GM20431 (cell line): ENCODE data around the gene ICE1.
"Not testable (repeated sequence)": the region's sequence is repeated elsewhere in the genome, so short reads cannot be mapped to it uniquely, and the experiment has no call there.

Source experiments
- in situ Hi-C: fragments of 300-500 bp; cut with MseI, MboI; formaldehyde crosslinking; loops from one replicate; pipeline ENCODE4 v1.15.0; 2020; ENCODE audit warnings: low sequenced_read_pairs; ENCODE audit not compliant: unreplicated experiment

ICE1 gene

GRCh38 chr5:5481633-5482032, 59.2 kb downstream of the ICE1 start:
- in situ Hi-C loops = no loop called here

- in situ Hi-C loops = no loop called here
Observed at GRCh38 chr5:5483350-5483749, 60.9 kb downstream of the ICE1 start.

DNA sequence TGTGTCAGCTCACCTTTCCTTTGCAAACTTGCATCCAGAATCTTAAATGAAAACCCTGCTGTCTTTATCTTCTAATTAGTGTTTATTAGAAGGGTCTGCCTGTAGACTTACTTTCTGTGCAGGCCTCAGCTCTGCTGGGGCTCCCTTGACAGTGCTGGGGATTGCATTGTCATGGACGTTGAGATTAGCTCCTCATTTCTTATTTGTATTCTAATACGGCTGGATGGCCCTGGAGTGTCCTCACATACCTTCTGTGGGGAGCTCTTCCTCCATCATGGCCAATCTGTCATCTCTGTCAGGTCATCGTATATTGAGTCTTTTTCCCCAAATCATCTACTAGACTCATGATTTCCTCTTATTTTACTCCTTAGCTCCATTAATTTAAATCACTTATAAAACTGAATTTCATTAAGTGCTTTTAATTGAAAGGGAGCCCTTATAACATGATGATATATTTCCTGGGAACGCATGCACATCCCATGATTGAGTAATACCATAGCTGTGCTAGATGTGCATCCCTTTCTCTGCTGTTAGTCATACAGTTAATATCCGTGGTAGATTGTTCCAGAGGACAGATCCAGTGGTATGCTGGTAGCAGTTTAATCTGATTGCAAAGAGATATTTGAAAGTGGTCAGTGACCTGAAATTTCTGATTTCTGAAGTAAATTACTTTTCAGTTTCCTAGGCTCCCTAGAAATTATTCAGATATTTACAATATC, 61.6 kb downstream of the ICE1 start:
- in situ Hi-C loops = no loop called here

DNA sequence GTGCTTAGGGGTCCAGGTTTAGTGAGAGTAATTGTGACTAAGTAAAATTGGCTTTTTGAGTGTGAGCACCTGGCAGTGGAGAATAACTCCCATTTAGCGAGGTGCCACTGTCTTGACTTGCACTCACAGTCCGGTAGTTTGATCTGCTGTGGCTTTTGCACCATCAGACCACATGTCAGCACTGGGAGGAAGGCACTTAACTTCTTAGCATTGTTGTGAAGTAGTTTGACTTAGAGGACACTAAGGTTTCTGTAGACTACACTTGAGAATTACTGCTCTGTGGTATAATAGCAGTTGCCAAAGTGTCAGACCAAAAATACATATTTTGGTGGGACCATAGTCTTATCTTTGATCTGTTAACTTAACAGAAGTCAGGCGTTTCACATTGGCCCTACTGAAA, 63.6 kb downstream of the ICE1 start:
- in situ Hi-C loops = no loop called here

GRCh38 chr5:5487585-5488360, 65.3 kb downstream of the ICE1 start:
- in situ Hi-C loops = no loop called here

- in situ Hi-C loops = no loop called here
Observed at GRCh38 chr5:5490774-5491347, 68.4 kb downstream of the ICE1 start.

GRCh38 chr5:5492087-5492933, 69.8 kb downstream of the ICE1 start:
- in situ Hi-C loops = no loop called here

DNA sequence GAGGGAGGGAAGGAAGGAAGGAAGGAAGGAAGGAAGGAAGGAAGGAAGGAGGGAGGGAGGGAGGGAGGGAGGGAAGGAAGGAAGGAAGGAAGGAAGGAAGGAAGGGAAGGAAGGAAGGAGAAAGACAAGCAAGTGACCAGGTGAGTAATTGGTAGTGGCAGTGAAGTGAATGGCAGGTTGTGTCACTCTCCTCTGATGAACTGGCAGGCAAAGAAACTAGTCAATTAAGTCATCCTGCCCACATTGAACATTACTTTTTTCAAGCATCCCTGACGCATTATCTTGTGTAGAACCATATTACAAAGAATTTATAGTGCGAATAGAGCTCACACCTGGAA, 70.4 kb downstream of the ICE1 start:
- in situ Hi-C loops = not testable (repeated sequence)

GRCh38 chr5:5494489-5495402, 72.3 kb downstream of the ICE1 start:
- in situ Hi-C loops = no loop called here

DNA sequence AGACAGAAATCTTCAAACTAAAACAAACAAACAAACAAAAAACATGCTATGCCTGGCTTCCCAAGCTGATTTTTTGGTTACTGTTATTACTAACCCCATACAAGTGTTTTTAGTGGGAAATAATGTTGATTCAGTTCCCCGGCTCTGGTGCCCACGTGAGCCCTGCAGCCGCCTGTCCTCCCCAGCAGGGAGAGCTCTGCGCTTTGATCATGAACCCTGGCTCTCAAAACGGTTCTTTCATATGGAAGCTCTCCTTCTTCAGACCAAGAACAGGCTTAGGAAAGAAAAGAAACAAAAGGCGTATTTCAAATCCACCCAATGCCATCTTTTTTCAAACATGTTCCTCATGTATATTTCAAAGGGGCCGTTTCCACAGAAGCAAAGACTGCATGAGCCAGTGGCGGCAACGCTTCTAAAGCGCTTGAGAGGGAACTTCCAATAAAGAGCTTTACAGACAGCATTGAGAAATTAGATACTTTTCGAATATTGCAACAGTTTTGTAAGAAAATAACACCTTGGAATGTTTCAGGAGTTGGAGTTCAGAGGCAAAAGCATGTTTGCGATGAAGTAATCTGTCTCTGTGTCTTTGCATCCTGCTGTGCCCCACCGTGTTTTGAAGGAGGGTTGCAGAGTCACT, 74.8 kb downstream of the ICE1 start:
- in situ Hi-C loops = no loop called here

DNA sequence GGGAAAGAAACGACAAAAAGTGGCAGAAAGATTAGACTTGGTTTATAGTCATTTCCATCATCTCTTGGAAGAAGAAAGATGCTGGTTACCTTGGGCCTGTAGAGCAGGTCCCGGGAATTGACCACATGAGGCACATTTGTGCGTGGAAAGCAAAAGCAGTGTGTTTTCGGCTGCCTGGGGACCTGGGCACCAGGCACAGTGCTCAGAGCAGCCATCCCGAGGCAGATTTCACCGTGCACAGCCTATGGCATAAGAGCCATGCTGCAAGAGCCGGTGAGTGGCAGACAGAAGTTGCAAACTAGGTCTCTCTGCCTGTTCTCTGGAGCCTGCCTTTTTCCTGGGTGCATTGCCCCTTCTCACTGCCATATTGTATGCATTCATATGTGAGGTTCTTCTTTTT, 77.0 kb downstream of the ICE1 start:
- in situ Hi-C loops = no loop called here

DNA sequence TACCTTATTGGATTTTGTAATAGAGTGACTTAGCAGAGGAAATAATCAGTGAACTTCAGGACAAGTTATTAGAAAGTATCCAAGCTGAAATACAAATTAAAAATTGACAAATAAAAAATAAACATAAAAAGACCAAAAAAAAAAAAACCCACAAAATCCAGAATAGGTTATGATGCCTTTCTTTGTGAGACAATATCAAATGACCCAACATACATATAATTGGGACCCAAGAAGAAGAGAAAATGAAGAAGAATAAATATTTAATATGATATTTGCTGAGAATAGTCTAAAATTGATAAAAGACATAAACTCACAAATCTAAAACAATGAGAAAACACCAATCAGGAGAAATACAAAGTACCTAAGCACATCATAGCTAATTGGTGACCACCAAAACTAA, 81.8 kb downstream of the ICE1 start:
- in situ Hi-C loops = no loop called here

DNA sequence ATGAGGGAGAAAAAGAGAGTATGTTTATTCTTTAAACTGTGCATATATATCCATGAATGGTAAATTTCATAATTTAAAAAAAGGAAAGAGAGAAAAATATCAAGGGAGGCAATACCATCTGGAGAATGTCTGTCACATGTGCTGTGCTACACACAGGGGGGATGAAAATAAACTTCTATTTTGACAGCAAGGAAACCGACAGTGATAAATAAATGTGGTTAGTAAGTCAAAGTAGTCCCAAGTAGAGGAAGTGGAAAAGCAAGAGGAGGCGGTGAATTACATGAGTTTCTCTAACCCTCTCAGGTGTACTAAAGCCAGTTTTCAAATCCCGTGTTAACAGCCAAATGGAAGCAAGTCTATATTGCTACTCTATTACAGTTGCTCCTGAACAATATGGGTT, 83.3 kb downstream of the ICE1 start:
- in situ Hi-C loops = no loop called here

DNA sequence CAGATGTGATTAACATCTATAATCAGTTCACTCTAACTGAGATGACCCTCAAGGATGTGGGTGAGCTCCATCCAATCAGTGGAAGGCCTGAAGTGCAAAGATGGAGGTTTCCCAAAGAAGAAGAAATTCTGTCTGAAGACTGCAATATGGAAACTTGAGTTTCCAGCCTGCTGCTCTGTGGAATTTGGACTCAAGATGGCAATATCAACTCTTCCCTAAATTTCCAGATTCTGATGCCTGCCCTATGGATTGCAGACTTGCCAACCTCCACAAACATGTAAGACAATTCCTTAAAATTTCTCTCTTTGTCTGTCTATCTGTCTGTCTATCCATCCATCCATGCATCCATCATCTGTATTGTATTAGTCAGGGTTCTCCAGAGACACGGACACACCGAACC, 85.9 kb downstream of the ICE1 start:
- in situ Hi-C loops = no loop called here

DNA sequence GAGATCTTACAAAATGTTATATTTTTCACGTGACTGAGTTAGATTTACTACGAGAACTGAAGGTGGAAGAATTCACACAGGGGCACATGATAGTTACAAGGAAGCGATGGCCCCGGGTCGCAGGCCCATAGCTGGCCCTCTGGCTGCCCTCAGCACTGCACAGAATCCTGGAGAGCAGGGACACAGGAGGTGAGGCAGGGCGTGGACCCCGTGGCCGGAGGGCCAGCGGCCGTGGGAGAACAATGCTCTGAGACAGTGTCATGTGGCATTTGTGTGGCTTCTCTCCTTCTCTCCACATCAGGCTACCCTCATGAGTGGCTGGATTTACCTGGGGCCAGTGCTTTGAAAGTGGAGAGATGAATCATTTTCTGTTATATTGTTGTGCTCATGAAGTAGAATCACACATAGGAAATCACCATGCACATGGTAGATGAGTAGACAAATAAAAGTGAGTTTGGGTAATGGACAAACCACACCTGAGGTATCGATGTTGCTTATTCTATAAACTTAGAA, 89.5 kb downstream of the ICE1 start:
- in situ Hi-C loops = no loop called here

GRCh38 chr5:5512543-5512942, 90.1 kb downstream of the ICE1 start:
- in situ Hi-C loops = no loop called here

GRCh38 chr5:5520622-5521021, 98.1 kb downstream of the ICE1 start:
- in situ Hi-C loops = not testable (repeated sequence)

DNA sequence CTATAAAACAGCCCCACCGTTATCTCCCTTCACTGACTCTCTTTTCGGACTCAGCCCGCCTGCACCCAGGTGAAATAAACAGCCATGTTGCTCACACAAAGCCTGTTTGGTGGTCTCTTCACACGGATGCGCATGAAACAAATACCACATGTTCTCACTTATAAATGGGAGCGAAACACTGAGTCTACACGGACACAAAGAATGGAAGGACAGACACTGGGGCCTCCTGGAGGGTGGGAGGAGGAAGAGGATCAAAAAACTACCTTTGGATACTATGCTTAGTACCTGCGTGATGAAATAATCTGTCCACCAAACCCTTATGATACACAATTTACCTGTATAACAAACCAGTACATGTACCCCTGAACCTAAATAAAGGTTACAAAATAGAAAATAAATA, 98.6 kb downstream of the ICE1 start:
- in situ Hi-C loops = no loop called here

GRCh38 chr5:5521478-5521877, 99.0 kb downstream of the ICE1 start:
- in situ Hi-C loops = no loop called here
